ENCODE measurements around the gene TTLL6. TPM values are rescaled to one million over a fixed set of nuclear protein-coding genes. Genes with fewer than 3 reads are reported as not detected.
A peak's percentile ranks its signal among the peaks of the same experiment; 100 is the strongest.

The TTLL6 gene
- total and polyA plus RNA-seq, 9 of the 15 experiments (the other 6 are each of a cell fraction or from before 2014, with no cell fraction given), result 0.05 TPM; not detected in 8

GRCh38 chr17:48770954-48771353 is 46.1 kb downstream of the TTLL6 start (continued):
- TF ChIP-seq SMARCA5 (IDR thresholded peaks at IDR 0.05) (no peak), KLF16 (IDR thresholded peaks at IDR 0.05) (no peak), ZNF586 (CRISPR knock-in tag; conservative IDR thresholded peaks at IDR 0.05) (no peak), ZBTB7A (IDR thresholded peaks at IDR 0.05; ENCODE audit: borderline replicate concordance, control insufficient read depth, low read depth, low read length) (no peak)

DNA sequence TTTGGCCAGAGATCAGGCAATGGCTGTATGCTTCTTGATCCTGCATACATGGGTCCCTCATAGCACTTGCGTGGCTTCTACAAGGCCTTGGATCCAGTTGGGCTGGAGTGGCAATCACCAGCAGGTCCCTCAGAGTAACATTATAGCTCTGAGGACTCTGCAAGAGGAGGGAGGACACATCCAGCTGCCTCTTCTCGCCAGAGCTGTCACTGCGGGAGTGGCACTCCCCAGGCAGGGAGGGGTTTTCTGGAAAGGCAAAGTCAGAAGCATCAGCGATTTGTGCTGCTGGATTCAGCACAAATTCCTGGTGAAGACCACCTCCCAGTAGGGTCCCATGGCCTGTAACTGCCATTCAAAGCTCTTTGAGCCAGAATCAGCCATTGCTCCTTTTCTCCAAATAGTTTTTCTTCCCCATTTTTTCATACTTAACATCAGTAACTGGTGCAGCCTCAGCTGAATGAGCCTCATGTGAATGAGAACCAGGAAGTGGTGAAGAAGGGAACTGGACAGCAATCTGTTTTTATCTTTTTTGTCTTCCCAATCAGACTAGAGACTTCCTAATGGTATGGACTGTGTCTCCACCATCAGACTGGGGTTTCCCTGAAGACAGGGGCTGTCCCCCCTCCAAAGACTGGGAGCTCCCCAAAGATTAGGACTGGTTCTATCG is 47.9 kb downstream of the TTLL6 start:
- TF ChIP-seq SMARCA5 (IDR thresholded peaks at IDR 0.05) (no peak), TBL1XR1 (IDR thresholded peaks at IDR 0.05; ENCODE audit: low read length in 2 of 2) (no peak), MAX (CRISPR knock-in tag; IDR thresholded peaks at IDR 0.05) (no peak)
- Histone ChIP-seq H3K4me3 (no peak overlapping the region), H3K4me1 (replicated peaks in 1 of 2; ENCODE audit: control insufficient read depth in 2 of 2, insufficient read depth in 2 of 2, low read length in 2 of 2) (no peaks in the 10 kb centered on the region; a peak in 1 of 5 replicates), H3K4me2 (ENCODE audit: insufficient read depth, low read length) (no peak overlapping the region), H3K27me3 (ENCODE audit: control insufficient read depth in 2 of 2, insufficient read depth in 2 of 2, low read length in 2 of 2) (peaks cover 10 to 18% of the 10 kb centered on the region in 2 experiments; a peak in 3 of 5 replicates), H4K20me1 (replicated peaks; ENCODE audit: control insufficient read depth, insufficient read depth, low read length) (no peaks in the 10 kb centered on the region), H3K79me2 (ENCODE audit: control insufficient read depth, insufficient read depth, low read length) (no peaks in the 10 kb centered on the region), H3K27ac (ENCODE audit: extremely low read depth, low read depth, low read length) (no peak overlapping the region), H3K9me1 (ENCODE audit: control insufficient read depth, insufficient read depth, low read length) (no peaks in the 10 kb centered on the region), H2AFZ (ENCODE audit: low read depth, low read length) (no peak overlapping the region), H3K36me3 (ENCODE audit: control insufficient read depth, insufficient read depth, low read length) (no peaks in the 10 kb centered on the region), H3K9ac (ENCODE audit: insufficient read depth in 1 of 2, low read depth in 2 of 2, low read length in 2 of 2) (peak overlapping the region in 1 of 2 experiments; percentile 20; a peak in 1 of 4 replicates), H3K9me3 (replicated peaks; ENCODE audit: control insufficient read depth, insufficient read depth, low read depth, low read length) (no peaks in the 10 kb centered on the region; the same call in 1 of the 2 replicates)
- in situ Hi-C loops (cut with MboI), result no loop called here
- FAIRE-seq, result no peak
- WGBS (ENCODE audit: insufficient coverage, low coverage, missing lambda C conversion rate), result 0% methylated on average over 5 of the region's 5 CpGs
- CTCF ChIA-PET (ENCODE audit: low intra/inter-chr PET ratio), result no interaction called here
- POLR2A ChIA-PET, result interaction anchor here (0.6 kb wide), 1 partner anchor 40 kb away, joined by 3 read pairs; the partner anchor contains the start of gene HOXB13
- intact Hi-C loops (cut with micrococcal nuclease), result no loop called here
- no peak for DNase-seq (ENCODE audit: extremely low read depth in 1 of 4, low spot score in 3 of 4)
- ATAC-seq, result no peak
- no TSS peak for BruUV-seq (replicated peaks)
